Tibial artery (tissue), 4 donors: Measurements from ENCODE around the gene FILIP1.

ENCODE experiments used
- DNase-seq, 2 donors: peaks; one replicate each; pipeline ENCODE4 v3.0.0-alpha.2; 2019
- H3K27ac ChIP-seq, 2 donors: fragments of 200-600 bp; sonication (generic) in 1 of 2; 1 replicate in 1 of 2; 2 replicates in 1 of 2; pipeline ENCODE4 v1.5.1; 2018 to 2019; ENCODE audit warnings: mild to moderate bottlenecking in 1 of 2
- H3K27me3 ChIP-seq, 2 donors: fragments of 200-600 bp; sonication (generic) in 1 of 2; one replicate each; pipeline versions ENCODE4 v1.5.1 to v1.6.0; 2016 to 2019
- H3K36me3 ChIP-seq, 3 donors: fragments of 200-600 bp; sonication (generic) in 2 of 3; one replicate each; pipeline ENCODE4 v1.5.1; 2016 to 2019; ENCODE audit warnings: mild to moderate bottlenecking in 2 of 3
- H3K4me1 ChIP-seq, 4 donors: fragments of 200-600 bp; sonication (generic) in 2 of 4; 1 replicate in 3 of 4; 2 replicates in 1 of 4; pipeline ENCODE4 v1.5.1; 2016 to 2019
- H3K4me3 ChIP-seq, 2 donors: fragments of 200-600 bp; sonication (generic) in 1 of 2; 1 replicate in 1 of 2; 2 replicates in 1 of 2; pipeline ENCODE4 v1.5.1; 2018 to 2019; ENCODE audit warnings: mild to moderate bottlenecking in 2 of 2
- H3K9me3 ChIP-seq, 3 donors: fragments of 200-600 bp; sonication (generic) in 1 of 3; one replicate each; pipeline ENCODE4 v1.5.1; 2016 to 2019
- CTCF ChIP-seq, 2 experiments: fragments of 200-600 bp in 1 of 2; fragments of 450-650 bp in 1 of 2; IDR thresholded peaks; one replicate each; pipeline ENCODE4 v1.5.1; 2017 to 2019; ENCODE audit warnings: antibody characterized with exemption in 2 of 2, mild to moderate bottlenecking in 1 of 2, moderate library complexity in 1 of 2
- intact Hi-C: fragments of 100-400 bp; cut with DNase I; formaldehyde crosslinking; loops from one replicate; pipeline ENCODE4 v1.15.0; 2023; ENCODE audit warnings: low total_unique reads

Gene FILIP1

GRCh38 chr6:75268988-75269354, 224.6 kb downstream of the FILIP1 start:
- H3K4me3 ChIP-seq, result no peak overlapping the region
- intact Hi-C loops, result no loop called here
- H3K36me3 ChIP-seq, result peaks cover 4 to 15% (median 4%) of the 10 kb centered on the region in 3 donors
- H3K4me1 ChIP-seq, result peaks cover 0 to 48% (median 15%) of the 10 kb centered on the region in 4 donors
- DNase-seq, result no peak
- no peaks in the 10 kb centered on the region for H3K27me3 ChIP-seq
- no peak overlapping the region for H3K27ac ChIP-seq
- no peaks in the 10 kb centered on the region for H3K9me3 ChIP-seq
- TF ChIP-seq CTCF (IDR thresholded peaks at IDR 0.05), result no peak

- peaks cover 0 to 42% (median 13%) of the 10 kb centered on the region in 4 donors for H3K4me1 ChIP-seq
- H3K9me3 ChIP-seq, result no peaks in the 10 kb centered on the region
- H3K4me3 ChIP-seq, result no peak overlapping the region
- intact Hi-C loops, result no loop called here
- no peak for TF ChIP-seq CTCF (IDR thresholded peaks at IDR 0.05)
- DNase-seq, result no peak
- peaks cover 4 to 21% (median 5%) of the 10 kb centered on the region in 3 donors for H3K36me3 ChIP-seq
- H3K27me3 ChIP-seq, result no peaks in the 10 kb centered on the region
- no peak overlapping the region for H3K27ac ChIP-seq
Observed at GRCh38 chr6:75268121-75268987, 225.2 kb downstream of the FILIP1 start.

GRCh38 chr6:75267461-75267860, 226.1 kb downstream of the FILIP1 start:
- TF ChIP-seq CTCF (IDR thresholded peaks at IDR 0.05), result no peak
- peaks cover under 1 to 26% (median 14%) of the 10 kb centered on the region in 3 donors for H3K36me3 ChIP-seq
- H3K9me3 ChIP-seq, result no peaks in the 10 kb centered on the region
- no peak overlapping the region for H3K4me3 ChIP-seq
- intact Hi-C loops, result no loop called here
- peaks cover 0 to 34% (median 13%) of the 10 kb centered on the region in 4 donors for H3K4me1 ChIP-seq
- DNase-seq, result no peak
- H3K27ac ChIP-seq, result peak overlapping the region in 1 of 2 donors; percentile 7
- H3K27me3 ChIP-seq, result no peaks in the 10 kb centered on the region

- Histone ChIP-seq H3K27me3 (no peaks in the 10 kb centered on the region), H3K4me3 (no peak overlapping the region), H3K4me1 (peaks cover 0 to 28% (median 13%) of the 10 kb centered on the region in 4 donors), H3K9me3 (no peaks in the 10 kb centered on the region), H3K27ac (no peak overlapping the region), H3K36me3 (peaks cover 0 to 32% (median 14%) of the 10 kb centered on the region in 3 donors)
- no peak for DNase-seq
- intact Hi-C loops, result no loop called here
- peak; percentile 78 to 83 for TF ChIP-seq CTCF (IDR thresholded peaks at IDR 0.05)
Observed at GRCh38 chr6:75266716-75267291, 226.8 kb downstream of the FILIP1 start.

GRCh38 chr6:75263401-75263750, 230.2 kb downstream of the FILIP1 start:
- peaks cover 13 to 56% (median 37%) of the 10 kb centered on the region in 3 donors for H3K36me3 ChIP-seq
- no peak for DNase-seq
- intact Hi-C loops, result loop anchor here (5.0 kb wide), 1 partner anchor 264 kb away; no protein-coding TSS in a partner anchor
- H3K27ac ChIP-seq, result no peak overlapping the region
- H3K9me3 ChIP-seq, result no peaks in the 10 kb centered on the region
- TF ChIP-seq CTCF (IDR thresholded peaks at IDR 0.05), result no peak
- H3K27me3 ChIP-seq, result no peaks in the 10 kb centered on the region
- H3K4me1 ChIP-seq, result peaks cover 0 to 14% (median 8%) of the 10 kb centered on the region in 4 donors
- no peak overlapping the region for H3K4me3 ChIP-seq
